Measurements from ENCODE around the gene ASIC2.

The ASIC2 gene

DNA sequence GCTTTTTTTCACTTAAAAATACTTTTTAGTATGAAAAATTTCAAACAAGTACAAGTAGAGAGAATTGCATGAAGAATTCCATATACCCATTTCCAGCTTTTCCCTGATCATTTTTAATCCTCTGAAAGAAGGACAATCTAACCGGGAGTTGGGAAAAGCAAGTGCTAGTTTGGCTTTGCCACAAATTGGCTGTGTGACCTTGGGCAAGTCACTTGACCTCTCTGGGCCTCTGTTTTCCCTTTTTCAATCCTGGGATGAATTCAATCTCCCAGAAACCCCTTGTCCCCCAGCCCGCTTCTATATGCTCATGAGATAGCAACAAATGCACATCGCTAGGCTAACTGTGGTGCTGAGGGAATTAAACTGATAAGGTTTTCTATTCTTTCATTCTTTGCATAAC lies 49.4 kb downstream of the ASIC2 start:
- DNase-seq (ENCODE audit: low read depth) = no peak

GRCh38 chr17:33242375-33243124 lies 50.5 kb downstream of the ASIC2 start:
- DNase-seq (ENCODE audit: low read depth) = no peak

GRCh38 chr17:33241390-33241789 lies 51.7 kb downstream of the ASIC2 start:
- DNase-seq (ENCODE audit: low read depth) = no peak

DNA sequence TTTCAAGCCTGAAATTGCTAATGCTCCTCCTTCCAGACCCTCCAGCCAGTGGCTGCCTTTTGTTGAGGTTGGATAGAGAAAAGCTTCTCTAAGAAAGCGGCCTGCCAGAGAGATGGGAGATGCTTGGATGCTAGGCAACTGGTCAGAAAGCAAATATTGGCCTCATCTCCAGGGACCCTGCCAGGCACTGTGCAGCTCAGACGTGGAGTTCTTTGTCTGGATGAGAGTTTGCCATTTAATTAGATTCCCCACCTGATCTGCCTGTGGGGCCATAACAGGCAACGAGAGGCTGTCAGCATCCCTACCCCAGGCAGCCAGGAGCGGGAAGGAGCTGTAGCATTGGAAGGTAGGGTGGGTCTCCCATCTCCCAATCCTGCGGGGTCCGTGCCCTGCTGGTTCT lies 52.7 kb downstream of the ASIC2 start:
- no peak for DNase-seq (ENCODE audit: low read depth)

- no peak for DNase-seq (ENCODE audit: low read depth)
Observed at GRCh38 chr17:33239702-33240101, 53.4 kb downstream of the ASIC2 start.

DNA sequence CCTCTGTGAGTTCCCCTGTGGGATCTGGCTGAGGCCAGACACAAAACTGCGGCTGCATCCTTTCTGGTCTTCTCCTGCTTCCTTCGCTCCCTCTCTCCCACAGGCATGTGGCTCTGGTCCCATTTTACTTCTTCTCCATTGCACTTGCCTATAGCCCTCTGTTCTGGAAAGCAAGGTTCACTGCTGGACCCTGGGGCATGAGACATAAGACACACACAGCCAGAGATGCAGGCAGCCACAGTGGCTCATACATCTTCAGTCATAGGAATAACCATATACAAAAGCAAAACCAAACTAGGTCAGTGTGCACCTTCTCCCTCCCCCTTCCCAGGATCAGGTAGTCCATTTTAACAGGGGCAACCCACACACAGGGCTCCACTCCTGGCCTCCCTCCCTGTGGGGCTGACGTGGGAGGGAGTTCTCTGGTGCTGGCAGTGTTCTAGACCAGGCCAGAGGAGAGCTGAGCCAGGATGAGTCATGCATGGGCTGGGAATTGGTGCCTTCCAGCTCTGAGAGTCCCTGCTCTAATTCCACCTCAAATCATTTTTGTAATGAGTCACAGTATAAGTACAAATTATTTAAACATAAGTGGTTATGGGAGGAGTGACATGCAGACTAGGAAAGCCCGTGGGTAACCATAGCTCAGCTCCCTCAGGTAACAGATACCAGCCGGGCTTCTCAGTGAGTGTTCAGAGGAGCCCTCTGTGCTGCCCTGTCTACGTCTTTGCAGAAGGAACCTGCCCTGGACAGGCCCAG lies 58.0 kb downstream of the ASIC2 start:
- DNase-seq (ENCODE audit: low read depth) = no peak

DNA sequence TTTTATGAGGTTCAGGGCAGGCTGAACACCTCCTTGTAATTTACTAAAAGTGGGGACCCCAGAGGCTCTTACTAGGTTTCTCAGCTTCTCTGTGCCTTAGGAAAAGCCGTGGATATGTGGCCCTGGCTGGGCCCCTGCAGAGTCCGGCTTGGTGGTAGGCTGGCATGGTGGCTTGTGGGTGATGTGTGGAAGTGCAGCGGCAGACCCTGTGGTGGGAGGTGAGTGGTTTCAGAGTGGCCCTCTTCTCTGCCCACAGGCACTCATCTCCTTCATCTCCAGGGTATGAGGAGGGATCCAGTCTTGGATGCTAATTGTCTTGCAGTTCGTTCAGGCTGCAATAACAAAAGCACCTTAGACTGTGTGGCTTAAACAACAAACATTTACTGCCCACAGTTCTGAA lies 58.9 kb downstream of the ASIC2 start:
- no peak for DNase-seq (ENCODE audit: low read depth)

- no peak for DNase-seq (ENCODE audit: low read depth)
Observed at GRCh38 chr17:33233811-33234177, 59.3 kb downstream of the ASIC2 start.

DNA sequence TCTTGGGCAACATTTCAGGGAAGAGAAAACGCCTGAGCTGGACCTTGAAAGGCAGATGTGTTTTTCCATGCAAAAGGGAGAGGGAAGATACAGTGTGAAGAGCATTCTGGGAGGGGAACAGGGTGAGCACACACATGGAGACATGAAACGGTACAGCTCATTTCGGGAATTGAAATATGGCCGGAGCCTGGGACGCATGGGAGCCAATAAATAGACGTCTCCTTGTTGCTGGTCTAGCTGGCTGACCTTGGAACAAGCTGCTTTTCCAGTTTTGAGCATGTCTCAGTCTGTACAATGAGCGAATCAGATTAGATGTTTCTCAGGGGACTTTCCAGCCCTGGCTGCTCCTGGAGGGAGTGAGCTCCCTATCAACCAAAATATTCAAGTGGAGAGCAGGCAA lies 63.6 kb downstream of the ASIC2 start:
- no peak for DNase-seq (ENCODE audit: low read depth)

- no peak for DNase-seq (ENCODE audit: low read depth)
Observed at GRCh38 chr17:33229028-33229427, 64.1 kb downstream of the ASIC2 start.

GRCh38 chr17:33228548-33228947 lies 64.5 kb downstream of the ASIC2 start:
- no peak for DNase-seq (ENCODE audit: low read depth)

DNA sequence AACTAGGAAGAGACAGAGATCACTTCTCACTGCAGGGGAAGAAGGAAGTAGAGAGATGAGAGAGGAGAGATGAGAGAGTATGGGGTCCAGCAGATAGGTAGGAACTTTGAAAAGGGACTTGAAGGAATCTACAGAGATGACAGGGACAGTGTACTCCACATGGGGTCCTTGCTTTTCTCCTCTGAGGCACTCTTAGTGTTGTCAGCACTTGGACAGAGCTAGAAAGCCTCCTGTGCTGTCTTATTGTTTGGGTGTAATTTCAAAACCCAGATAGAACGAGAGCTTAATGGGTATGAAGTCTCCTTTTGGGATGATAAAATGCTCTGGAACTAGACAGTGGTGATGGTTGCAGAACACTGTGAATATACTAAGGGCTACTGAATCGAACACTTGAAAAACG lies 65.2 kb downstream of the ASIC2 start:
- no peak for DNase-seq (ENCODE audit: low read depth)

- no peak for DNase-seq (ENCODE audit: low read depth)
Observed at GRCh38 chr17:33225994-33226393, 67.1 kb downstream of the ASIC2 start.

GRCh38 chr17:33225509-33225908 lies 67.6 kb downstream of the ASIC2 start:
- DNase-seq (ENCODE audit: low read depth) = no peak

GRCh38 chr17:33220036-33220435 lies 73.1 kb downstream of the ASIC2 start:
- DNase-seq (ENCODE audit: low read depth) = no peak

DNA sequence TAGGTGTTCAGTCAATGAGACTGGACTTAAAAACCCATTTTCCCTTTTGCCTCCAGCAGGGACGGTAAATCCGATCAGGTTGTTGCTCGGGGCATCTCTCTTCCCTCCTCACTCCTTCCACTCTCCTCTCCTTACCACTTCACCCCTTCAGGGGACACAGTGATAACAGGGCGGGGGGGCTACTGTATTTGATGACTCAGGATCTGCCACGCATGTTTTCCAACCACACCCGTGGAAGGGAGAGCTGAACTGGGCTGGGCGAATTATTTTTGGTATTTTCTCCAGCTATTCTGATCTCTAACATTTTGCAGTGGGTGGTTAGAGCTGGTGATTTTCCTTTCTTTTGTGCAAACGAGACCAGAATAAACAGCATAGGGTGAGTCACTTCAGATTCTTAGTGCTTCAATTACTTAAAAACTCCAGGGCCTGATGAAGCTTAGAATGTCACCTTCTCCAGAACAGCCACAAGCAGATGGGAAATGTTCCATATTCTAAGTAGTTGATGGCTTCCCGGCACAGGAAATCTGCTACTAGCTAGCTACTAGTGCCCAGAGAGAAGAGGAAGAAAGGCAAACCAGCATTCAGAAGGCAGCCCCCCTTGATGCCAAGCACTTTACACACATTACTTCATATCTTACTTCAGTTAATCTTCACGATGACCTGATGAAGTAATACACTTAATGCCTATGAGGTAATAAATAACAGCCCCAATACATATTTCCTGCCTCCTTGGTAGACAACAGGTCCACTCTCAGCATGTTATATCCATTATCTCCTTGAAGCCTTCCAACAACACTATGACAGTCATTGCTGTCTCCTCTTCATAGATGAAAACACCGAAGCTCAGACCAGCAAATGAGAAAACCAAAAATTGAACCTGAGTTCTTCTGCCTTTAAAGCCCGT lies 74.1 kb downstream of the ASIC2 start:
- DNase-seq (ENCODE audit: low read depth) = no peak

DNA sequence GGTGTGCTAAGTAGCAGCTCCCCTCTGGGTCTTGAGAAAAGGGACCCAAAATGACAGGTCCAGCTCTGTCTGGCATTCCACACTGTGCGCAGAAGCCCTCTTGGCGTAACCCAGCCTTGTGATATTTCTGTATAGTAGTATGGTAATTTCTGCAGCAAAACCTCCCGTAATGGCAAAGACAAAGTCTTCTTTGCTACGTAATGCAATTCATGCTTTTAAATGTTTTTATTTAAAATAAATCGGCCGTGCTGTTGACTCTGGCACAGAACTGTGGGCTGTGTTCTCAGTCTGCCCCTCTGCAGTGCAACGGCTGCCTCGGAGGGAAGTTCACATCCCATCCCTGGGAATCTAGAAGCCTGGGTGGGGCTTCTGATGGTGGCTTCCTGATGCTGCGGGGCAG lies 75.2 kb downstream of the ASIC2 start:
- DNase-seq (ENCODE audit: low read depth) = no peak

GRCh38 chr17:33214996-33215395 lies 78.1 kb downstream of the ASIC2 start:
- DNase-seq (ENCODE audit: low read depth) = no peak

- DNase-seq (ENCODE audit: low read depth) = no peak
Observed at GRCh38 chr17:33210285-33210684, 82.8 kb downstream of the ASIC2 start.

GRCh38 chr17:33209671-33210070 lies 83.4 kb downstream of the ASIC2 start:
- no peak for DNase-seq (ENCODE audit: low read depth)

DNA sequence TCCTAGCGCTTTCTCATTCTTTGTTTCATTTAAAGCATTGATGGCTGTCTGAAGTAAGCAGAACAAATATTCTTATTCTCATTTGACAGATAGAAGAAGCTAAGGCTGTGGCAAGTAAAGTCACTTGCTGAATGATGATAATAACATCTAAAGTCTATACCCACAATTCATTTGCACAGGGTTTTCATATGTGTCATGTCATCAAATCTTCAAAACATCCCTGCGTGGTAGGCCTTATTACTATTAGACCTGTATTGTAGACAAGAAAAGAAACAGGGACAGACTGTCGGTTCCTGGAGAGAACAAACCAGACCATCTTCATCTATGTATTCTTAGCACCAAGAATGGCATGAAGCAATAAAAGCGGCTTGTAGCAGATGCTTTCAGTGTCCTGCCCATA lies 85.9 kb downstream of the ASIC2 start:
- DNase-seq (ENCODE audit: low read depth) = no peak

- no peak for DNase-seq (ENCODE audit: low read depth)
Observed at GRCh38 chr17:33205552-33205951, 87.5 kb downstream of the ASIC2 start.

DNA sequence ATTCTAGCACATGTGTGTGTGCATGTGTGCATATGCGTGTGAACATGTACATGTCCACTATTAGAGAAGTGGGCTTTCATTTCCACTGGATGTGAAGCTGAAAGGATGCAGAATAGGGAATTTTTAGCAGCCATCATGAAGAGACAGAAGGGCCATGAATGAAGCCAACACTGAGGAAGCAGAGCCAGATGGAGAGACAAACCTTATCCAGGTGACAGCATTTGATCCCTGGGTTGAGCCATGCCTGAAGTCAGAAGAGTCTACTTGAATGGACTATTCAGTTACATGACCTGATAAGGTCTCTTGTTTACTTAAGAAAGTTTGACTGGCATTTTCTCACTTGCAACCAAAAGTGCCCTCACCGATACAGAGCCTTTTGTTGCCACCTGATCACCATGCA lies 88.4 kb downstream of the ASIC2 start:
- no peak for DNase-seq (ENCODE audit: low read depth)
